ENCODE measurements around the gene GRK3.

Gene GRK3

DNA sequence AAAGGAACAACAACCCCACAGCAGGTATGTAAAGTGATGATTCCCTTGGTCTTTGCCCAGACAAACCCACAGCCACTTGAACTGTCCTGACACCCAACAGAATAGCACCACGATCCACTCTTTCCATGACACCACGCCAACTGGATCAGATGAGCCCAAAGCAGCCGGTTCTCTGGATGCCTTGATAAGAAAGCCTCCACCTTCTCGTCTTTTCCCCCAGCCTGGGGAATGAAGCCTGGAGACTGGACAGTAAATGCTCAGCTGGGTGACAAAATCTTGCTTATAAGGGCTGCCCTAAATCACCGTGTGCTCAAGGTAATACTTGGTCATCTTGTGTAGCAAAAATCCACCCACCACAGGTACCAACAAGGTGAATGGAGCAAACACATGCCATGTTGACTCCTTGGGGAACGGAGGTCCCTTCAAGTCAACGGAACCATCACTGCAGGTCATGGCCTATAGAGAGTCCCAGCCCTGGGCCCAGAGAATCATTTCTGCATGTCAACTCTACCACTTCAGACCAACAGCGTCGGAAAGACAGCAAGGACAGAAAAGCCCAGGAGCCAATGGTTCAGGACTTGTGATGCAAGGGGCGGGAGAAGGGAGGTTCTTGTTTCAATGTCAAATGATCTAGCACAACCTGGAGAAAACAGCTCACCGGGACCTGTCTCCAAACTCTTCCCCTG is 175.3 kb downstream of the GRK3 start:
- no peaks in the 10 kb centered on the region for H3K27me3 ChIP-seq (ENCODE audit: control insufficient read depth, low read length)
- no peak overlapping the region for H3K4me3 ChIP-seq (ENCODE audit: low read length)
- no peaks in the 10 kb centered on the region for H3K9me2 ChIP-seq (replicated peaks; ENCODE audit: control insufficient read depth, low read length)
- H3K36me3 ChIP-seq (ENCODE audit: control insufficient read depth, low read length), result no peaks in the 10 kb centered on the region
- no peaks in the 10 kb centered on the region for H3F3A ChIP-seq (ENCODE audit: control insufficient read depth, insufficient read depth)
- H3K4me1 ChIP-seq (ENCODE audit: control insufficient read depth, low read length), result no peaks in the 10 kb centered on the region
- no peaks in the 10 kb centered on the region for H3K9me3 ChIP-seq (ENCODE audit: control insufficient read depth, insufficient read depth, low read length)
- no peaks in the 10 kb centered on the region for H3K79me2 ChIP-seq (ENCODE audit: control insufficient read depth, low read length)
- no peak overlapping the region for H3K27ac ChIP-seq (ENCODE audit: low read depth, low read length)
- H4K20me1 ChIP-seq (ENCODE audit: control insufficient read depth, insufficient read depth, low read depth, low read length), result no peaks in the 10 kb centered on the region
- TF ChIP-seq, protein P1, sequence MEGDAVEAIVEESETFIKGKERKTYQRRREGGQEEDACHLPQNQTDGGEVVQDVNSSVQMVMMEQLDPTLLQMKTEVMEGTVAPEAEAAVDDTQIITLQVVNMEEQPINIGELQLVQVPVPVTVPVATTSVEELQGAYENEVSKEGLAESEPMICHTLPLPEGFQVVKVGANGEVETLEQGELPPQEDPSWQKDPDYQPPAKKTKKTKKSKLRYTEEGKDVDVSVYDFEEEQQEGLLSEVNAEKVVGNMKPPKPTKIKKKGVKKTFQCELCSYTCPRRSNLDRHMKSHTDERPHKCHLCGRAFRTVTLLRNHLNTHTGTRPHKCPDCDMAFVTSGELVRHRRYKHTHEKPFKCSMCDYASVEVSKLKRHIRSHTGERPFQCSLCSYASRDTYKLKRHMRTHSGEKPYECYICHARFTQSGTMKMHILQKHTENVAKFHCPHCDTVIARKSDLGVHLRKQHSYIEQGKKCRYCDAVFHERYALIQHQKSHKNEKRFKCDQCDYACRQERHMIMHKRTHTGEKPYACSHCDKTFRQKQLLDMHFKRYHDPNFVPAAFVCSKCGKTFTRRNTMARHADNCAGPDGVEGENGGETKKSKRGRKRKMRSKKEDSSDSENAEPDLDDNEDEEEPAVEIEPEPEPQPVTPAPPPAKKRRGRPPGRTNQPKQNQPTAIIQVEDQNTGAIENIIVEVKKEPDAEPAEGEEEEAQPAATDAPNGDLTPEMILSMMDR (IDR thresholded peaks at IDR 0.05; ENCODE audit: low read depth, low read length, poor library complexity, severe bottlenecking), result no peak
- no peak for TF ChIP-seq EZH2phosphoT487 (IDR thresholded peaks at IDR 0.05; ENCODE audit: borderline replicate concordance, low read length)
- H3K4me2 ChIP-seq (ENCODE audit: low read length), result no peak overlapping the region

DNA sequence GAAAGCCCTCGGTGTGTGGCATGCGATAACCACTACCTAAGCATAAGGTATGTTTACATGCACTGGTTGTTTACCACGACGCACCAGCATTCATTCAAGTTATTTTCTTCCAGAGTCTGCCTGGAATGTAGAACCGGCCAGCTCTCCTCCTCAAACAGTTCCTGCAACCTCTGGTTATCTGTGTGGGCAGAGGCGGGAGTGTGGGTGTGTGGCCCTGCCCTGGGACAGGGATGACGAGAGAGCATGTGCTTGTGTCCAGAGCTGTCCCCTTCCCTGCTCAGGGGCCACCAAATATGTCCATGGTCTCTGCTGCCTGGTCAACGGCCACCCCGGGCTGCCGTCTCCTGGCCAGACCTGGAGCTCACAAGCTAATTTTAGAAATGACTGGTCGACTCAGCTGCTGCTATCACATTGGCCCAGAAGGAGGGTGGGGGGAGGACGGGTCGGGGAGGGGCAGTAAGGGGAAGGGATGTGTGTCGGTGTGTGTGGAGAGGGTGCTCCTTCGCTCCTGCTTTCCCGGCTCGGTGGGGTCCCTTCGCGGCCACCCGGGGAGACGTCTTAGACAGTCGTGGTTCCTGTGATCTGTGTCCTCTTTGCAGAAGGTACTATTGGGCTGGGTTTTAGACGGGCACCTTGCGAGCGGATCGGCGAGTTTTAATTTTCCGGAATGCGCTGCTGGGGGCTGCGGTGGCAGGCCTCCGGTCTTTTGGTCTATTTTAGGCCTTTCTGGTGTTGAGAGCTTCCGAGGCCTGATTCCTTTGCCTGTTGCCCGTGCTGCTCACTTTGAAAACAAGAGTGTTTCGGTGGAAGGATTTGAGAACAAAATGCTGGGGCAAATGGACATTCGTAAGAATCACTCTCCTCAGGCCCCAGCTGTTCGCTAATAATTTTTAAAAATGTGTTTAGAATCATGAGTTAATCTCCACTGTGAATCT is 177.5 kb downstream of the GRK3 start, which contains the start of gene MYO18B:
TSS of gene MYO18B (plus strand) at position 497 of the 935 bp plus-strand sequence. CDS start 18,905 bp downstream, outside the sequence.
- H3K27ac ChIP-seq (ENCODE audit: low read depth, low read length), result no peak within 1 kb of the TSS
- no peak within 1 kb of the TSS for H3K4me3 ChIP-seq (ENCODE audit: low read length)
- no peaks in the 10 kb centered on the region for H3K36me3 ChIP-seq (ENCODE audit: control insufficient read depth, low read length)
- H3F3A ChIP-seq (ENCODE audit: control insufficient read depth, insufficient read depth), result no peaks in the 10 kb centered on the region
- H3K9me2 ChIP-seq (replicated peaks; ENCODE audit: control insufficient read depth, low read length), result no peaks in the 10 kb centered on the region
- no peaks in the 10 kb centered on the region for H4K20me1 ChIP-seq (ENCODE audit: control insufficient read depth, insufficient read depth, low read depth, low read length)
- TF ChIP-seq, protein P1 (IDR thresholded peaks at IDR 0.05; ENCODE audit: low read depth, low read length, poor library complexity, severe bottlenecking), result no peak
- TF ChIP-seq EZH2phosphoT487 (IDR thresholded peaks at IDR 0.05; ENCODE audit: borderline replicate concordance, low read length), result no peak
- H3K79me2 ChIP-seq (ENCODE audit: control insufficient read depth, low read length), result no peaks in the 10 kb centered on the region
- no peaks in the 10 kb centered on the region for H3K4me1 ChIP-seq (ENCODE audit: control insufficient read depth, low read length)
- H3K9me3 ChIP-seq (ENCODE audit: control insufficient read depth, insufficient read depth, low read length), result no peaks in the 10 kb centered on the region
- H3K4me2 ChIP-seq (ENCODE audit: low read length), result no peak within 1 kb of the TSS
- no peaks in the 10 kb centered on the region for H3K27me3 ChIP-seq (ENCODE audit: control insufficient read depth, low read length)

DNA sequence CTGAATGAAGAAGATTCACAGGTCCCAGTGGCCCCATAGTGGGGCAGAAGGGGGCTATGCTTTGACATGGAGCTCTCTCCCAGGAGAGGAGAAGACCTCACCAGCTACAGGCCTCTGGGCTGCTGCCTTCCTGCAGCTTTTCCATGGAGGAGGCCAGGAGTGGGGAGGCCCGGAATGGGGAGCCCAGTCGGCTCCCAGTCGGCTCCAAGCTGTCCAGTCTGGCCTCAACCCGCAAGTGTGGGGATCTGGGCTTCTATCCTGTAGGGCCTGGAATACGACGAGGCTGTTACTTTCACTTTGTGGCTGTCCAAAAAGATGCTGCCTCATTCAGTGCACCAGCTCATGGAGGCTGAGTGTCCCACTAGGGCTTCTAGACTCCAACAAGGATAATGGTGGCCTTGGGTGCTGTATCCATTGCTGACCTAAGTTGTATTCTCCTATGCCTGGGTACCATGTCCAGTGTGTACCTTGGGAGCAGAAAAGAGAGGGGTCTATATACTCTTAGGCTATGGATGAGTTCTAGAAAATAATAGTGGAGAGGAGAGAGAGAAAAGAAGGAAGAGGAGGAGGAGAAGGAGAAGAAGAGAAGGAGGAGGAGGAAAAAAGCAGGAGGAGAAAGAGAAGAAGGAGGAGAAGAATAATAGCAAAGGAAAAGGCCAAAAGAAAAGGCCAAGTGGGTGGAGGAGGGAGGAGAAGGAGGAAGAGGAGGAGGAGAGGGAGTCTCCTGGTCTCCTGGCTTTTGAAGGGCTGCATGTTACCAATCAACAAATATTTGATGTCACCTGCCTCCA is 178.6 kb downstream of the GRK3 start:
- H3K27ac ChIP-seq (ENCODE audit: low read depth, low read length), result no peak overlapping the region
- no peaks in the 10 kb centered on the region for H3K9me2 ChIP-seq (replicated peaks; ENCODE audit: control insufficient read depth, low read length)
- H4K20me1 ChIP-seq (ENCODE audit: control insufficient read depth, insufficient read depth, low read depth, low read length), result no peaks in the 10 kb centered on the region
- no peak overlapping the region for H3K4me3 ChIP-seq (ENCODE audit: low read length)
- no peaks in the 10 kb centered on the region for H3K27me3 ChIP-seq (ENCODE audit: control insufficient read depth, low read length)
- H3K4me1 ChIP-seq (ENCODE audit: control insufficient read depth, low read length), result no peaks in the 10 kb centered on the region
- no peak overlapping the region for H3K4me2 ChIP-seq (ENCODE audit: low read length)
- TF ChIP-seq, protein P1 (IDR thresholded peaks at IDR 0.05; ENCODE audit: low read depth, low read length, poor library complexity, severe bottlenecking), result no peak
- TF ChIP-seq EZH2phosphoT487 (IDR thresholded peaks at IDR 0.05; ENCODE audit: borderline replicate concordance, low read length), result no peak
- no peaks in the 10 kb centered on the region for H3K79me2 ChIP-seq (ENCODE audit: control insufficient read depth, low read length)
- no peaks in the 10 kb centered on the region for H3K9me3 ChIP-seq (ENCODE audit: control insufficient read depth, insufficient read depth, low read length)
- no peaks in the 10 kb centered on the region for H3K36me3 ChIP-seq (ENCODE audit: control insufficient read depth, low read length)
- H3F3A ChIP-seq (ENCODE audit: control insufficient read depth, insufficient read depth), result no peaks in the 10 kb centered on the region

All from DOHH2 (cell line).